ENCODE data around the gene UROC1.

Gene UROC1

GRCh38 chr3:126482503-126483255 lies 34.9 kb downstream of the UROC1 start:
- H2BK5ac ChIP-seq (ENCODE audit: low read depth, low read length, poor library complexity, severe bottlenecking): no peak overlapping the region
- no peak overlapping the region for H3K4me3 ChIP-seq (ENCODE audit: insufficient read depth in 1 of 2, low read depth in 1 of 2, low read length in 2 of 2)
- H3K27me3 ChIP-seq (ENCODE audit: control insufficient read depth in 1 of 2, insufficient read depth in 1 of 2, low read length in 2 of 2): peaks cover 3 to 22% of the 10 kb centered on the region in 2 experiments
- H3K14ac ChIP-seq (ENCODE audit: low read length in 2 of 2): no peak overlapping the region
- no peak overlapping the region for H2BK120ac ChIP-seq (ENCODE audit: low read depth, low read length)
- no peak overlapping the region for H3K9ac ChIP-seq (ENCODE audit: low read length)
- peak overlapping the region; percentile 11 for H4K91ac ChIP-seq (ENCODE audit: low read length)
- H2AFZ ChIP-seq (ENCODE audit: low read depth, low read length): no peak overlapping the region
- 87% methylated on average over 15 of the region's 15 CpGs for WGBS
- DNase-seq: no peak
- H3K4me2 ChIP-seq (ENCODE audit: low read length, poor library complexity, severe bottlenecking): no peak overlapping the region
- H3K4ac ChIP-seq (ENCODE audit: low read depth in 1 of 2, low read length in 2 of 2): no peak overlapping the region
- H3K79me1 ChIP-seq (replicated peaks; ENCODE audit: low read length, poor library complexity, severe bottlenecking): no peaks in the 10 kb centered on the region
- no peak overlapping the region for H4K8ac ChIP-seq (ENCODE audit: low read length)
- H3K27ac ChIP-seq (ENCODE audit: low read length, poor library complexity, severe bottlenecking): no peak overlapping the region
- H3K18ac ChIP-seq (ENCODE audit: low read depth in 1 of 2, low read length in 2 of 2): no peak overlapping the region
- H3K36me3 ChIP-seq (ENCODE audit: control insufficient read depth in 1 of 2, insufficient read depth in 2 of 2, low read depth in 1 of 2, low read length in 2 of 2): no peaks in the 10 kb centered on the region
- no peaks in the 10 kb centered on the region for H3K9me3 ChIP-seq (ENCODE audit: control insufficient read depth, low read length)
- H3K4me1 ChIP-seq (ENCODE audit: control insufficient read depth, insufficient read depth, low read depth, low read length): peaks cover 5% of the 10 kb centered on the region
- H3K23ac ChIP-seq (ENCODE audit: low read length in 2 of 2): no peak overlapping the region
- H2BK12ac ChIP-seq (ENCODE audit: low read length in 2 of 2): no peak overlapping the region
- no peak overlapping the region for H2AK5ac ChIP-seq (ENCODE audit: low read length, severe bottlenecking)
- H2BK15ac ChIP-seq (ENCODE audit: low read depth, poor library complexity, severe bottlenecking): no peak overlapping the region

GRCh38 chr3:126481808-126482502 lies 35.6 kb downstream of the UROC1 start:
- Histone ChIP-seq H2BK15ac (ENCODE audit: low read depth, poor library complexity, severe bottlenecking) (no peak overlapping the region), H4K8ac (ENCODE audit: low read length) (no peak overlapping the region), H3K4me2 (ENCODE audit: low read length, poor library complexity, severe bottlenecking) (no peak overlapping the region), H2BK120ac (ENCODE audit: low read depth, low read length) (no peak overlapping the region), H3K27ac (ENCODE audit: low read length, poor library complexity, severe bottlenecking) (no peak overlapping the region), H3K27me3 (ENCODE audit: control insufficient read depth in 1 of 2, insufficient read depth in 1 of 2, low read length in 2 of 2) (peaks cover 3 to 15% of the 10 kb centered on the region in 2 experiments), H2AK5ac (ENCODE audit: low read length, severe bottlenecking) (no peak overlapping the region), H3K9ac (ENCODE audit: low read length) (no peak overlapping the region), H2BK12ac (ENCODE audit: low read length in 2 of 2) (no peak overlapping the region), H3K14ac (ENCODE audit: low read length in 2 of 2) (peak overlapping the region in 1 of 2 experiments; percentile 31), H2BK5ac (ENCODE audit: low read depth, low read length, poor library complexity, severe bottlenecking) (no peak overlapping the region), H3K79me1 (replicated peaks; ENCODE audit: low read length, poor library complexity, severe bottlenecking) (no peaks in the 10 kb centered on the region), H3K9me3 (ENCODE audit: control insufficient read depth, low read length) (no peaks in the 10 kb centered on the region), H3K4me3 (ENCODE audit: insufficient read depth in 1 of 2, low read depth in 1 of 2, low read length in 2 of 2) (no peak overlapping the region), H3K36me3 (ENCODE audit: control insufficient read depth in 1 of 2, insufficient read depth in 2 of 2, low read depth in 1 of 2, low read length in 2 of 2) (no peaks in the 10 kb centered on the region), H3K4me1 (ENCODE audit: control insufficient read depth, insufficient read depth, low read depth, low read length) (peaks cover 5% of the 10 kb centered on the region), H4K91ac (ENCODE audit: low read length) (no peak overlapping the region), H2AFZ (ENCODE audit: low read depth, low read length) (no peak overlapping the region), H3K23ac (ENCODE audit: low read length in 2 of 2) (no peak overlapping the region), H3K4ac (ENCODE audit: low read depth in 1 of 2, low read length in 2 of 2) (no peak overlapping the region), H3K18ac (ENCODE audit: low read depth in 1 of 2, low read length in 2 of 2) (no peak overlapping the region)
- peak; percentile 14 for DNase-seq
- WGBS: 93% methylated on average over 16 of the region's 16 CpGs

- Histone ChIP-seq H3K14ac (ENCODE audit: low read length in 2 of 2) (no peak overlapping the region), H3K27ac (ENCODE audit: low read length, poor library complexity, severe bottlenecking) (no peak overlapping the region), H2BK12ac (ENCODE audit: low read length in 2 of 2) (no peak overlapping the region), H2BK120ac (ENCODE audit: low read depth, low read length) (no peak overlapping the region), H4K8ac (ENCODE audit: low read length) (no peak overlapping the region), H4K91ac (ENCODE audit: low read length) (no peak overlapping the region), H3K4me3 (ENCODE audit: insufficient read depth in 1 of 2, low read depth in 1 of 2, low read length in 2 of 2) (no peak overlapping the region), H3K9ac (ENCODE audit: low read length) (no peak overlapping the region), H2AK5ac (ENCODE audit: low read length, severe bottlenecking) (no peak overlapping the region), H3K4me1 (ENCODE audit: control insufficient read depth, insufficient read depth, low read depth, low read length) (peaks cover 10% of the 10 kb centered on the region), H2BK15ac (ENCODE audit: low read depth, poor library complexity, severe bottlenecking) (no peak overlapping the region), H3K18ac (ENCODE audit: low read depth in 1 of 2, low read length in 2 of 2) (no peak overlapping the region), H3K79me1 (replicated peaks; ENCODE audit: low read length, poor library complexity, severe bottlenecking) (no peaks in the 10 kb centered on the region), H3K4ac (ENCODE audit: low read depth in 1 of 2, low read length in 2 of 2) (no peak overlapping the region), H3K9me3 (ENCODE audit: control insufficient read depth, low read length) (no peaks in the 10 kb centered on the region), H3K23ac (ENCODE audit: low read length in 2 of 2) (no peak overlapping the region), H3K36me3 (ENCODE audit: control insufficient read depth in 1 of 2, insufficient read depth in 2 of 2, low read depth in 1 of 2, low read length in 2 of 2) (no peaks in the 10 kb centered on the region), H3K27me3 (ENCODE audit: control insufficient read depth in 1 of 2, insufficient read depth in 1 of 2, low read length in 2 of 2) (peaks cover 3 to 14% of the 10 kb centered on the region in 2 experiments), H2AFZ (ENCODE audit: low read depth, low read length) (no peak overlapping the region), H2BK5ac (ENCODE audit: low read depth, low read length, poor library complexity, severe bottlenecking) (no peak overlapping the region), H3K4me2 (ENCODE audit: low read length, poor library complexity, severe bottlenecking) (no peak overlapping the region)
- DNase-seq: no peak
- 91% methylated on average over 7 of the region's 8 CpGs for WGBS
Measured at GRCh38 chr3:126480861-126481260, 36.7 kb downstream of the UROC1 start.

GRCh38 chr3:126480206-126480605 lies 37.4 kb downstream of the UROC1 start:
- Histone ChIP-seq H2BK5ac (ENCODE audit: low read depth, low read length, poor library complexity, severe bottlenecking) (peak overlapping the region; percentile 11), H3K18ac (ENCODE audit: low read depth in 1 of 2, low read length in 2 of 2) (no peak overlapping the region), H3K79me1 (replicated peaks; ENCODE audit: low read length, poor library complexity, severe bottlenecking) (no peaks in the 10 kb centered on the region), H3K4ac (ENCODE audit: low read depth in 1 of 2, low read length in 2 of 2) (no peak overlapping the region), H2AFZ (ENCODE audit: low read depth, low read length) (no peak overlapping the region), H3K36me3 (ENCODE audit: control insufficient read depth in 1 of 2, insufficient read depth in 2 of 2, low read depth in 1 of 2, low read length in 2 of 2) (no peaks in the 10 kb centered on the region), H2BK15ac (ENCODE audit: low read depth, poor library complexity, severe bottlenecking) (no peak overlapping the region), H4K91ac (ENCODE audit: low read length) (no peak overlapping the region), H3K4me1 (ENCODE audit: control insufficient read depth, insufficient read depth, low read depth, low read length) (peaks cover 10% of the 10 kb centered on the region), H3K9ac (ENCODE audit: low read length) (no peak overlapping the region), H3K9me3 (ENCODE audit: control insufficient read depth, low read length) (no peaks in the 10 kb centered on the region), H3K27ac (ENCODE audit: low read length, poor library complexity, severe bottlenecking) (no peak overlapping the region), H3K27me3 (ENCODE audit: control insufficient read depth in 1 of 2, insufficient read depth in 1 of 2, low read length in 2 of 2) (peaks cover 3 to 14% of the 10 kb centered on the region in 2 experiments), H2BK120ac (ENCODE audit: low read depth, low read length) (no peak overlapping the region), H3K14ac (ENCODE audit: low read length in 2 of 2) (no peak overlapping the region), H3K4me3 (ENCODE audit: insufficient read depth in 1 of 2, low read depth in 1 of 2, low read length in 2 of 2) (no peak overlapping the region), H3K4me2 (ENCODE audit: low read length, poor library complexity, severe bottlenecking) (no peak overlapping the region), H2BK12ac (ENCODE audit: low read length in 2 of 2) (no peak overlapping the region), H4K8ac (ENCODE audit: low read length) (no peak overlapping the region), H3K23ac (ENCODE audit: low read length in 2 of 2) (no peak overlapping the region), H2AK5ac (ENCODE audit: low read length, severe bottlenecking) (no peak overlapping the region)
- WGBS: 88% methylated on average over 5 of the region's 5 CpGs
- DNase-seq: no peak
